SK-N-SH (cell line): Measurements from ENCODE around the gene PKP1. TPM values are rescaled to one million over a fixed set of nuclear protein-coding genes. Genes with fewer than 3 reads are reported as not detected.

Source experiments
- CTCF ChIA-PET: fragments of 300-600, 350-600 bp; formaldehyde crosslinking; extraction: SDS; loops from one replicate; lab custom pipeline; 2021; lab: Yijun Ruan, JAX
- POLR2A ChIA-PET: fragments of 350-600 bp; sonication (Branson Sonifier 250); formaldehyde crosslinking; extraction: SDS; loops from one replicate; lab custom pipeline; 2020; ENCODE audit warnings: antibody characterized with exemption, inconsistent platforms; lab: Yijun Ruan, JAX
- DNase-seq: peaks from one replicate; pipeline ENCODE4 v3.0.0; 2012
- H2AFZ ChIP-seq: fragments of 200-600 bp; sonication (generic); 2 replicates; pipeline ENCODE4 v1.8.1; 2016; ENCODE audit warnings: antibody characterized with exemption, mild to moderate bottlenecking, low read depth
- H3F3A ChIP-seq: fragments of 200-600 bp; sonication (generic); replicated peaks from 2 replicates; pipeline ENCODE3; 2016; ENCODE audit warnings: antibody characterized with exemption, mild to moderate bottlenecking; ENCODE audit not compliant: insufficient read depth
- H3K27ac ChIP-seq, 2 experiments: fragments of 200-500 bp in 1 of 2; fragments of 200-600 bp in 1 of 2; sonication (Bioruptor generic) in 1 of 2; sonication (generic), shearing (Covaris generic) in 1 of 2; 2 replicates each; pipeline versions ENCODE4 v1.5.1 to v1.6.1; 2014 to 2016; ENCODE audit warnings: low read depth in 2 of 2, inconsistent platforms in 1 of 2, low read length in 1 of 2, mild to moderate bottlenecking in 1 of 2, mixed read lengths in 1 of 2
- H3K27me3 ChIP-seq: fragments of 200-600 bp; sonication (generic), shearing (Covaris generic); 2 replicates; pipeline ENCODE4 v1.6.1; 2016; ENCODE audit warnings: mixed run types; ENCODE audit not compliant: insufficient read depth
- H3K36me3 ChIP-seq, 2 experiments: fragments of 200-500 bp in 1 of 2; fragments of 200-600 bp in 1 of 2; sonication (Bioruptor generic) in 1 of 2; sonication (generic) in 1 of 2; replicated peaks in 1 of 2; 2 replicates each; pipeline versions ENCODE3 to v1.5.1; 2014 to 2016; ENCODE audit warnings: low read length in 1 of 2, mild to moderate bottlenecking in 1 of 2; ENCODE audit not compliant: insufficient read depth in 2 of 2, control insufficient read depth in 1 of 2
- H3K4me1 ChIP-seq, 2 experiments: fragments of 200-500 bp in 1 of 2; fragments of 200-600 bp in 1 of 2; sonication (Bioruptor generic) in 1 of 2; sonication (generic), shearing (Covaris generic) in 1 of 2; 2 replicates each; pipeline versions ENCODE4 v1.5.1 to v1.6.1; 2014 to 2016; ENCODE audit warnings: low read depth in 1 of 2, low read length in 1 of 2, mixed run types in 1 of 2; ENCODE audit not compliant: insufficient read depth in 2 of 2, control insufficient read depth in 1 of 2
- H3K4me2 ChIP-seq: fragments of 200-600 bp; sonication (generic), shearing (Covaris generic); 2 replicates; pipeline ENCODE4 v1.6.1; 2017; ENCODE audit warnings: mixed run types
- H3K4me3 ChIP-seq, 2 experiments: fragments of 200-500 bp in 1 of 2; fragments of 200-600 bp in 1 of 2; sonication (Bioruptor generic) in 1 of 2; sonication (generic), shearing (Covaris generic) in 1 of 2; 2 replicates each; pipeline versions ENCODE4 v1.5.1 to v1.8.1; 2014 to 2016; ENCODE audit warnings: low read depth in 2 of 2, inconsistent platforms in 1 of 2, low read length in 1 of 2, mild to moderate bottlenecking in 1 of 2, mixed read lengths in 1 of 2, moderate library complexity in 1 of 2
- H3K79me2 ChIP-seq: fragments of 200-600 bp; sonication (generic); 2 replicates; pipeline ENCODE4 v1.8.1; 2017; ENCODE audit warnings: mild to moderate bottlenecking; ENCODE audit not compliant: insufficient read depth
- H3K9ac ChIP-seq: fragments of 200-600 bp; sonication (generic); 2 replicates; pipeline ENCODE4 v1.6.1; 2017; ENCODE audit warnings: mixed run types
- H3K9me2 ChIP-seq: fragments of 200-600 bp; sonication (generic); 2 replicates; pipeline ENCODE4 v1.6.1; 2017; ENCODE audit warnings: mixed run types
- H3K9me3 ChIP-seq: fragments of 200-600 bp; sonication (generic); 2 replicates; pipeline ENCODE4 v1.6.1; 2017; ENCODE audit warnings: mixed run types, mild to moderate bottlenecking, moderate library complexity
- H4K20me1 ChIP-seq: fragments of 200-600 bp; sonication (generic); 2 replicates; pipeline ENCODE4 v1.6.1; 2017; ENCODE audit warnings: mild to moderate bottlenecking, mixed run types; ENCODE audit not compliant: insufficient read depth
- CHD2 ChIP-seq: fragments of 150-350 bp; IDR thresholded peaks from 2 replicates; pipeline ENCODE4 v1.6.1; 2018; ENCODE audit warnings: low read length; ENCODE audit not compliant: partially characterized antibody
- EZH2phosphoT487 ChIP-seq: fragments of 200-600 bp; sonication (generic); IDR thresholded peaks from 2 replicates; pipeline ENCODE4 v1.6.1; 2017; ENCODE audit warnings: low read depth, mixed run types, mild to moderate bottlenecking, antibody characterized with exemption, moderate library complexity, borderline replicate concordance
- FOXM1 ChIP-seq: IDR thresholded peaks from 2 replicates; pipeline ENCODE4 v1.4.0; 2012; ENCODE audit warnings: low read depth, mild to moderate bottlenecking
- GATA2 ChIP-seq: sonication (generic); formaldehyde crosslinking; IDR thresholded peaks from 2 replicates; pipeline ENCODE4 v1.5.0; 2020; ENCODE audit warnings: mild to moderate bottlenecking, missing genetic modification reagents
- IRF3 ChIP-seq: fragments of 150-350 bp; IDR thresholded peaks from 2 replicates; pipeline ENCODE4 v1.6.1; 2016; ENCODE audit warnings: mild to moderate bottlenecking, low read depth, low read length
- JUND ChIP-seq: IDR thresholded peaks from 2 replicates; pipeline ENCODE4 v1.4.0; 2012
- MXI1 ChIP-seq: IDR thresholded peaks from 2 replicates; pipeline ENCODE4 v1.6.1; 2012; ENCODE audit warnings: mild to moderate bottlenecking, low read depth, low read length, improper control_type of control experiment
- SIN3A ChIP-seq: IDR thresholded peaks from 2 replicates; pipeline ENCODE4 v1.6.1; 2012; ENCODE audit warnings: low read depth, mild to moderate bottlenecking, low read length, moderate library complexity, borderline replicate concordance
- SMC3 ChIP-seq: IDR thresholded peaks from 2 replicates; pipeline ENCODE4 v1.6.1; 2012; ENCODE audit warnings: low read depth, low read length, improper control_type of control experiment
- TCF12 ChIP-seq: IDR thresholded peaks from 2 replicates; pipeline ENCODE4 v1.4.0; 2012
- WGBS: methylation state at CpG from one replicate; pipeline ENCODE4 v1.1.6; 2017; ENCODE audit warnings: low lambda C conversion rate; 5-methylcytosine and 5-hydroxymethylcytosine counted together
- polyA plus RNA-seq, 3 experiments: library from polyadenylated mRNA; depleted of rRNA; stranded (reverse); fragments of >200 nt; gene quantifications; 2 replicates each; pipeline ENCODE4 v1.2.3, GENCODE V29; 2012
- TF ChIP-seq, protein P1 (sequence below): IDR thresholded peaks from 2 replicates; pipeline ENCODE4 v1.4.0; 2012; ENCODE audit warnings: low read depth, borderline replicate concordance
- TF ChIP-seq, protein P2 (sequence below): IDR thresholded peaks from 2 replicates; pipeline ENCODE4 v1.6.1; 2012; ENCODE audit warnings: mild to moderate bottlenecking, low read depth, low read length, moderate library complexity

Gene PKP1
- polyA plus RNA-seq, 1 of the 3 experiments (the other 2 are of a cell fraction), result not detected

GRCh38 chr1:201261771-201262547 is 21.3 kb upstream of the PKP1 start:
- Histone ChIP-seq H3K4me1 (peaks cover 12 to 16% of the 10 kb centered on the region in 2 experiments; a peak in 3 of 4 replicates), H4K20me1 (no peaks in the 10 kb centered on the region), H3K27me3 (no peaks in the 10 kb centered on the region), H3K36me3 (no peaks in the 10 kb centered on the region), H2AFZ (no peak overlapping the region)
- POLR2A ChIA-PET, result no interaction called here
- 84% methylated on average over 6 of the region's 8 CpGs for WGBS
- TF ChIP-seq, protein P1, sequence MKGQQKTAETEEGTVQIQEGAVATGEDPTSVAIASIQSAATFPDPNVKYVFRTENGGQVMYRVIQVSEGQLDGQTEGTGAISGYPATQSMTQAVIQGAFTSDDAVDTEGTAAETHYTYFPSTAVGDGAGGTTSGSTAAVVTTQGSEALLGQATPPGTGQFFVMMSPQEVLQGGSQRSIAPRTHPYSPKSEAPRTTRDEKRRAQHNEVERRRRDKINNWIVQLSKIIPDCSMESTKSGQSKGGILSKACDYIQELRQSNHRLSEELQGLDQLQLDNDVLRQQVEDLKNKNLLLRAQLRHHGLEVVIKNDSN, result no peak
- no peak for TF ChIP-seq SMC3
- TF ChIP-seq IRF3, result no peak
- no peak for TF ChIP-seq FOXM1
- TF ChIP-seq GATA2, result no peak
- TF ChIP-seq TCF12, result no peak
- TF ChIP-seq MXI1, result no peak
- no peak for TF ChIP-seq EZH2phosphoT487
- no peak for TF ChIP-seq CHD2
- TF ChIP-seq, protein P2, sequence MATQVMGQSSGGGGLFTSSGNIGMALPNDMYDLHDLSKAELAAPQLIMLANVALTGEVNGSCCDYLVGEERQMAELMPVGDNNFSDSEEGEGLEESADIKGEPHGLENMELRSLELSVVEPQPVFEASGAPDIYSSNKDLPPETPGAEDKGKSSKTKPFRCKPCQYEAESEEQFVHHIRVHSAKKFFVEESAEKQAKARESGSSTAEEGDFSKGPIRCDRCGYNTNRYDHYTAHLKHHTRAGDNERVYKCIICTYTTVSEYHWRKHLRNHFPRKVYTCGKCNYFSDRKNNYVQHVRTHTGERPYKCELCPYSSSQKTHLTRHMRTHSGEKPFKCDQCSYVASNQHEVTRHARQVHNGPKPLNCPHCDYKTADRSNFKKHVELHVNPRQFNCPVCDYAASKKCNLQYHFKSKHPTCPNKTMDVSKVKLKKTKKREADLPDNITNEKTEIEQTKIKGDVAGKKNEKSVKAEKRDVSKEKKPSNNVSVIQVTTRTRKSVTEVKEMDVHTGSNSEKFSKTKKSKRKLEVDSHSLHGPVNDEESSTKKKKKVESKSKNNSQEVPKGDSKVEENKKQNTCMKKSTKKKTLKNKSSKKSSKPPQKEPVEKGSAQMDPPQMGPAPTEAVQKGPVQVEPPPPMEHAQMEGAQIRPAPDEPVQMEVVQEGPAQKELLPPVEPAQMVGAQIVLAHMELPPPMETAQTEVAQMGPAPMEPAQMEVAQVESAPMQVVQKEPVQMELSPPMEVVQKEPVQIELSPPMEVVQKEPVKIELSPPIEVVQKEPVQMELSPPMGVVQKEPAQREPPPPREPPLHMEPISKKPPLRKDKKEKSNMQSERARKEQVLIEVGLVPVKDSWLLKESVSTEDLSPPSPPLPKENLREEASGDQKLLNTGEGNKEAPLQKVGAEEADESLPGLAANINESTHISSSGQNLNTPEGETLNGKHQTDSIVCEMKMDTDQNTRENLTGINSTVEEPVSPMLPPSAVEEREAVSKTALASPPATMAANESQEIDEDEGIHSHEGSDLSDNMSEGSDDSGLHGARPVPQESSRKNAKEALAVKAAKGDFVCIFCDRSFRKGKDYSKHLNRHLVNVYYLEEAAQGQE, result no peak
- no peak for TF ChIP-seq JUND
- TF ChIP-seq SIN3A, result no peak
- TF ChIP-seq, all 33 proteins: peak for 0
- peak; percentile 6 for DNase-seq
- CTCF ChIA-PET, result interaction anchor here (1.5 to 9.6 kb wide), 7 partner anchors 8 to 173 kb away, joined by 4 to 99 read pairs (median 8); no protein-coding TSS in a partner anchor
- Histone ChIP-seq H3F3A (peaks cover 7% of the 10 kb centered on the region), H3K79me2 (no peaks in the 10 kb centered on the region), H3K4me2 (no peak overlapping the region), H3K9ac (no peak overlapping the region), H3K27ac (no peak overlapping the region), H3K4me3 (no peak overlapping the region), H3K9me3 (no peaks in the 10 kb centered on the region), H3K9me2 (no peaks in the 10 kb centered on the region)
